WTC11 (cell line): ENCODE measurements around the gene DLL4. TPM values are rescaled to one million over a fixed set of nuclear protein-coding genes. Genes with fewer than 3 reads are reported as not detected.

ENCODE experiments used
- ATAC-seq: fragments of 200-7000 bp; cut with Tn5 transposase; 2 replicates; pipeline ENCODE4 v1.10.0; 2021; ENCODE audit warnings: mild to moderate bottlenecking, moderate library complexity
- CTCF ChIA-PET: fragments of 300-600 bp; sonication (Branson Sonifier 250); formaldehyde crosslinking; loops from one replicate; lab custom pipeline; 2021; ENCODE audit warnings: antibody characterized with exemption; lab: Charles Lee
- POLR2A ChIA-PET: fragments of 350-600 bp; sonication (Branson Sonifier 250); formaldehyde crosslinking; loops from one replicate; lab custom pipeline; 2021; ENCODE audit warnings: antibody characterized with exemption; lab: Charles Lee
- DNase-seq: peaks from one replicate; pipeline ENCODE4 v3.0.0; 2021; ENCODE audit warnings: low spot score
- H3K27ac Mint-ChIP-seq: 2 replicates; pipeline ENCODE4 v1.8.0; 2021; ENCODE audit warnings: mixed read lengths
- H3K27me3 Mint-ChIP-seq: 2 replicates; pipeline ENCODE4 v1.8.0; 2021; ENCODE audit warnings: low read depth, mild to moderate bottlenecking, moderate library complexity, mixed read lengths
- H3K36me3 Mint-ChIP-seq: 2 replicates; pipeline ENCODE4 v1.8.0; 2021; ENCODE audit warnings: mixed read lengths
- H3K4me1 Mint-ChIP-seq: 2 replicates; pipeline ENCODE4 v1.8.0; 2022; ENCODE audit warnings: mixed read lengths
- H3K4me3 Mint-ChIP-seq: 2 replicates; pipeline ENCODE4 v1.8.0; 2021; ENCODE audit warnings: mild to moderate bottlenecking, moderate library complexity, mixed read lengths
- H3K9me3 Mint-ChIP-seq: 2 replicates; pipeline ENCODE4 v1.8.0; 2021; ENCODE audit warnings: mixed read lengths
- ATF1 ChIP-seq: sonication (generic); formaldehyde crosslinking; IDR thresholded peaks from 2 replicates; pipeline ENCODE4 v1.8.1; 2023; ENCODE audit warnings: mild to moderate bottlenecking, moderate library complexity, missing genetic modification reagents
- CREB1 ChIP-seq: sonication (generic); formaldehyde crosslinking; IDR thresholded peaks from 2 replicates; pipeline ENCODE4 v1.8.0; 2023; ENCODE audit warnings: mild to moderate bottlenecking, missing genetic modification reagents
- E2F1 ChIP-seq: sonication (generic); formaldehyde crosslinking; IDR thresholded peaks from 2 replicates; pipeline ENCODE4 v1.8.0; 2022; ENCODE audit warnings: mild to moderate bottlenecking, missing genetic modification reagents
- E2F5 ChIP-seq: sonication (generic); formaldehyde crosslinking; IDR thresholded peaks from 2 replicates; pipeline ENCODE4 v1.8.1; 2022; ENCODE audit warnings: mild to moderate bottlenecking, moderate library complexity, missing genetic modification reagents
- HMGA2 ChIP-seq: fragments of 250-450 bp; sonication (Bioruptor Pico); IDR thresholded peaks from 2 replicates; pipeline ENCODE4 v1.4.0; 2021; ENCODE audit warnings: mild to moderate bottlenecking, moderate library complexity
- JUN ChIP-seq: sonication (generic); formaldehyde crosslinking; IDR thresholded peaks from 2 replicates; pipeline ENCODE4 v1.8.0; 2023; ENCODE audit warnings: mild to moderate bottlenecking, missing genetic modification reagents
- NFATC4 ChIP-seq: fragments of 250-450 bp; sonication (Bioruptor Pico); IDR thresholded peaks from 2 replicates; pipeline ENCODE4 v1.9.0; 2021; ENCODE audit warnings: mild to moderate bottlenecking
- PREB ChIP-seq: sonication (generic); formaldehyde crosslinking; IDR thresholded peaks from 2 replicates; pipeline ENCODE4 v1.8.1; 2022; ENCODE audit warnings: mild to moderate bottlenecking, missing genetic modification reagents, moderate library complexity, borderline replicate concordance
- PRRX2 ChIP-seq: fragments of 250-450 bp; sonication (Bioruptor Pico); IDR thresholded peaks from 2 replicates; pipeline ENCODE4 v1.8.0; 2021; ENCODE audit warnings: mild to moderate bottlenecking
- RELA ChIP-seq: sonication (generic); formaldehyde crosslinking; IDR thresholded peaks from 2 replicates; pipeline ENCODE4 v1.8.1; 2022; ENCODE audit warnings: missing genetic modification reagents, mild to moderate bottlenecking, borderline replicate concordance
- RORB ChIP-seq: fragments of 250-450 bp; sonication (Bioruptor Pico); IDR thresholded peaks from 2 replicates; pipeline ENCODE4 v1.9.0; 2021; ENCODE audit warnings: mild to moderate bottlenecking
- SMAD3 ChIP-seq: sonication (generic); formaldehyde crosslinking; IDR thresholded peaks from 2 replicates; pipeline ENCODE4 v1.8.0; 2022; ENCODE audit warnings: missing genetic modification reagents, mild to moderate bottlenecking, borderline replicate concordance
- STAT6 ChIP-seq: sonication (generic); formaldehyde crosslinking; conservative IDR thresholded peaks from 2 replicates; pipeline ENCODE4 v1.8.1; 2023; ENCODE audit warnings: mild to moderate bottlenecking, low read depth, missing genetic modification reagents, moderate library complexity
- TEAD4 ChIP-seq: sonication (generic); formaldehyde crosslinking; IDR thresholded peaks from 2 replicates; pipeline ENCODE4 v1.8.0; 2022; ENCODE audit warnings: mild to moderate bottlenecking, missing genetic modification reagents
- USF2 ChIP-seq: sonication (generic); formaldehyde crosslinking; IDR thresholded peaks from 2 replicates; pipeline ENCODE4 v1.8.1; 2023; ENCODE audit warnings: mild to moderate bottlenecking, missing genetic modification reagents, moderate library complexity
- ZNF263 ChIP-seq: sonication (generic); formaldehyde crosslinking; IDR thresholded peaks from 2 replicates; pipeline ENCODE4 v1.8.1; 2022; ENCODE audit warnings: low read depth, mild to moderate bottlenecking, moderate library complexity, missing genetic modification reagents
- ZNF317 ChIP-seq: sonication (generic); formaldehyde crosslinking; IDR thresholded peaks from 2 replicates; pipeline ENCODE4 v1.8.1; 2023; ENCODE audit warnings: low read depth, mild to moderate bottlenecking, moderate library complexity, missing genetic modification reagents, borderline replicate concordance
- ZNF396 ChIP-seq: fragments of 250-450 bp; sonication (Bioruptor Pico); IDR thresholded peaks from 2 replicates; pipeline ENCODE4 v1.8.0; 2021; ENCODE audit warnings: mild to moderate bottlenecking, moderate library complexity, borderline replicate concordance
- total RNA-seq: library from RNA; stranded (reverse); gene quantifications from 3 replicates; pipeline ENCODE4 v1.2.3, GENCODE V29; 2021
- TF ChIP-seq, protein P1 (sequence below): sonication (generic); formaldehyde crosslinking; IDR thresholded peaks from 2 replicates; pipeline ENCODE4 v1.8.0; 2022; ENCODE audit warnings: mild to moderate bottlenecking, missing genetic modification reagents
- TF ChIP-seq, protein P2 (sequence below): fragments of 250-450 bp; sonication (Bioruptor Pico); IDR thresholded peaks from 2 replicates; pipeline ENCODE4 v1.9.0; 2021; ENCODE audit warnings: mild to moderate bottlenecking
- TF ChIP-seq, protein P3 (sequence below): sonication (generic); formaldehyde crosslinking; IDR thresholded peaks from 2 replicates; pipeline ENCODE4 v1.8.1; 2023; ENCODE audit warnings: mild to moderate bottlenecking, moderate library complexity, missing genetic modification reagents

Gene DLL4
- total RNA-seq, 1 experiment from 2014 or later, result 0.94 TPM

DNA sequence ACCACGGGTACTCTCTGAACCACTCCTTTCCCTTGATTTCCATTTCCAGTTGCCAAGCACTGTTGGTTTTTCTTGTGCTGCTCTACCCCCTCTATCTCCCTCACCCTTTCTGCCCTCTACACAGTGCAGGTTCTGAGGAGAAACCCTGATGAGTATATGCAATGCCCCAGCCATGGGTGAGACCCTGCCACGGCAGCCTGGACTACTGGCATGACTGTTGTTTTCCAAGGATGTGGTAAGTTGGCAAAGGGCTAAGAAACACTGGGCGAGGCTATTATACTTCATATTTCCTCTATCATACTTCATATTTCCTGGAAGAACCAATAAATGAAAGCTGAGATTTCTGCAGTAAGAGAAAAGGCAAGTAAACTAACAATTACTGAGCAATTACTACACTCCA, 52.0 kb downstream of the DLL4 start:
- H3K4me1 Mint-ChIP-seq, result no peaks in the 10 kb centered on the region
- no peaks in the 10 kb centered on the region for H3K9me3 Mint-ChIP-seq
- ATAC-seq, result no peak
- POLR2A ChIA-PET, result interaction anchor here (1.2 kb wide), 1 partner anchor 27 kb away, joined by 3 read pairs; no protein-coding TSS in a partner anchor
- H3K36me3 Mint-ChIP-seq, result peaks cover 66% of the 10 kb centered on the region
- CTCF ChIA-PET, result interaction anchor here (1.4 kb wide), 1 partner anchor 79 kb away, joined by 3 read pairs; no protein-coding TSS in a partner anchor
- H3K27ac Mint-ChIP-seq, result no peak overlapping the region
- no peak overlapping the region for H3K4me3 Mint-ChIP-seq
- H3K27me3 Mint-ChIP-seq, result no peaks in the 10 kb centered on the region
- no peak for DNase-seq
- no peak for TF ChIP-seq RORB (CRISPR knock-in tag)
- no peak for TF ChIP-seq STAT6 (CRISPR knock-in tag)
- TF ChIP-seq TEAD4, result no peak
- TF ChIP-seq HMGA2 (CRISPR knock-in tag), result no peak
- no peak for TF ChIP-seq RELA
- no peak for TF ChIP-seq ZNF317 (CRISPR knock-in tag)
- TF ChIP-seq USF2 (CRISPR knock-in tag), result no peak
- TF ChIP-seq PREB (CRISPR knock-in tag), result no peak
- no peak for TF ChIP-seq CREB1 (CRISPR knock-in tag)
- no peak for TF ChIP-seq SMAD3 (CRISPR knock-in tag)
- TF ChIP-seq ZNF396, result no peak
- TF ChIP-seq, protein P1, sequence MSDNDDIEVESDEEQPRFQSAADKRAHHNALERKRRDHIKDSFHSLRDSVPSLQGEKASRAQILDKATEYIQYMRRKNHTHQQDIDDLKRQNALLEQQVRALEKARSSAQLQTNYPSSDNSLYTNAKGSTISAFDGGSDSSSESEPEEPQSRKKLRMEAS, result no peak
- no peak for TF ChIP-seq PRRX2 (CRISPR knock-in tag)
- TF ChIP-seq ATF1 (CRISPR knock-in tag), result no peak
- TF ChIP-seq, protein P2, sequence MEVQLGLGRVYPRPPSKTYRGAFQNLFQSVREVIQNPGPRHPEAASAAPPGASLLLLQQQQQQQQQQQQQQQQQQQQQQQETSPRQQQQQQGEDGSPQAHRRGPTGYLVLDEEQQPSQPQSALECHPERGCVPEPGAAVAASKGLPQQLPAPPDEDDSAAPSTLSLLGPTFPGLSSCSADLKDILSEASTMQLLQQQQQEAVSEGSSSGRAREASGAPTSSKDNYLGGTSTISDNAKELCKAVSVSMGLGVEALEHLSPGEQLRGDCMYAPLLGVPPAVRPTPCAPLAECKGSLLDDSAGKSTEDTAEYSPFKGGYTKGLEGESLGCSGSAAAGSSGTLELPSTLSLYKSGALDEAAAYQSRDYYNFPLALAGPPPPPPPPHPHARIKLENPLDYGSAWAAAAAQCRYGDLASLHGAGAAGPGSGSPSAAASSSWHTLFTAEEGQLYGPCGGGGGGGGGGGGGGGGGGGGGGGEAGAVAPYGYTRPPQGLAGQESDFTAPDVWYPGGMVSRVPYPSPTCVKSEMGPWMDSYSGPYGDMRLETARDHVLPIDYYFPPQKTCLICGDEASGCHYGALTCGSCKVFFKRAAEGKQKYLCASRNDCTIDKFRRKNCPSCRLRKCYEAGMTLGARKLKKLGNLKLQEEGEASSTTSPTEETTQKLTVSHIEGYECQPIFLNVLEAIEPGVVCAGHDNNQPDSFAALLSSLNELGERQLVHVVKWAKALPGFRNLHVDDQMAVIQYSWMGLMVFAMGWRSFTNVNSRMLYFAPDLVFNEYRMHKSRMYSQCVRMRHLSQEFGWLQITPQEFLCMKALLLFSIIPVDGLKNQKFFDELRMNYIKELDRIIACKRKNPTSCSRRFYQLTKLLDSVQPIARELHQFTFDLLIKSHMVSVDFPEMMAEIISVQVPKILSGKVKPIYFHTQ (CRISPR knock-in tag), result no peak

GRCh38 chr15:40982855-40983254, 53.7 kb downstream of the DLL4 start:
- no peaks in the 10 kb centered on the region for H3K9me3 Mint-ChIP-seq
- CTCF ChIA-PET, result interaction anchor here (0.7 to 1.0 kb wide), 2 partner anchors 91 to 148 kb away, joined by 3 to 4 read pairs; no protein-coding TSS in a partner anchor
- DNase-seq (no peak), ATAC-seq (no peak)
- peaks cover 80% of the 10 kb centered on the region for H3K36me3 Mint-ChIP-seq
- no peaks in the 10 kb centered on the region for H3K27me3 Mint-ChIP-seq
- H3K4me3 Mint-ChIP-seq, result no peak overlapping the region
- POLR2A ChIA-PET, result no interaction called here
- H3K4me1 Mint-ChIP-seq, result no peaks in the 10 kb centered on the region
- H3K27ac Mint-ChIP-seq, result no peak overlapping the region
- TF ChIP-seq E2F5 (CRISPR knock-in tag), result no peak
- TF ChIP-seq RORB (CRISPR knock-in tag), result no peak
- no peak for TF ChIP-seq HMGA2 (CRISPR knock-in tag)
- TF ChIP-seq, protein P3, sequence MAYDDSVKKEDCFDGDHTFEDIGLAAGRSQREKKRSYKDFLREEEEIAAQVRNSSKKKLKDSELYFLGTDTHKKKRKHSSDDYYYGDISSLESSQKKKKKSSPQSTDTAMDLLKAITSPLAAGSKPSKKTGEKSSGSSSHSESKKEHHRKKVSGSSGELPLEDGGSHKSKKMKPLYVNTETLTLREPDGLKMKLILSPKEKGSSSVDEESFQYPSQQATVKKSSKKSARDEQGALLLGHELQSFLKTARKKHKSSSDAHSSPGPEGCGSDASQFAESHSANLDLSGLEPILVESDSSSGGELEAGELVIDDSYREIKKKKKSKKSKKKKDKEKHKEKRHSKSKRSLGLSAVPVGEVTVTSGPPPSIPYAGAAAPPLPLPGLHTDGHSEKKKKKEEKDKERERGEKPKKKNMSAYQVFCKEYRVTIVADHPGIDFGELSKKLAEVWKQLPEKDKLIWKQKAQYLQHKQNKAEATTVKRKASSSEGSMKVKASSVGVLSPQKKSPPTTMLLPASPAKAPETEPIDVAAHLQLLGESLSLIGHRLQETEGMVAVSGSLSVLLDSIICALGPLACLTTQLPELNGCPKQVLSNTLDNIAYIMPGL (CRISPR knock-in tag), result no peak
- no peak for TF ChIP-seq E2F1 (CRISPR knock-in tag)
- TF ChIP-seq ZNF263 (CRISPR knock-in tag), result no peak
- TF ChIP-seq, protein P1, result no peak
- TF ChIP-seq NFATC4 (CRISPR knock-in tag), result no peak
- no peak for TF ChIP-seq JUN (CRISPR knock-in tag)
